GM18520 (cell line): ENCODE data around the gene PPP1R13B.
"Not testable (repeated sequence)": the region's sequence is repeated elsewhere in the genome, so short reads cannot be mapped to it uniquely, and the experiment has no call there.

Source experiments
- ATAC-seq: cut with Tn5 transposase; IDR thresholded peaks from one replicate; pipeline ENCODE4 v1.9.1; 2021; ENCODE audit not compliant: unreplicated experiment

The PPP1R13B gene

GRCh38 chr14:103801459-103801858, 45.9 kb downstream of the PPP1R13B start:
- no peak for ATAC-seq

- ATAC-seq = not testable (repeated sequence)
Measured at GRCh38 chr14:103793192-103793591, 54.2 kb downstream of the PPP1R13B start.

- no peak for ATAC-seq
Measured at GRCh38 chr14:103788086-103788485, 59.3 kb downstream of the PPP1R13B start.

GRCh38 chr14:103782376-103782775, 65.0 kb downstream of the PPP1R13B start:
- ATAC-seq = no peak

GRCh38 chr14:103776319-103776718, 71.1 kb downstream of the PPP1R13B start:
- not testable (repeated sequence) for ATAC-seq

GRCh38 chr14:103775506-103775905, 71.9 kb downstream of the PPP1R13B start:
- no peak for ATAC-seq

- no peak for ATAC-seq
Measured at GRCh38 chr14:103773521-103773920, 73.9 kb downstream of the PPP1R13B start.

GRCh38 chr14:103772078-103772712, 75.2 kb downstream of the PPP1R13B start:
- no peak for ATAC-seq

- ATAC-seq = no peak
Measured at GRCh38 chr14:103770902-103771301, 76.5 kb downstream of the PPP1R13B start.

- ATAC-seq = no peak
Measured at GRCh38 chr14:103770500-103770899, 76.9 kb downstream of the PPP1R13B start.

- ATAC-seq = no peak
Measured at GRCh38 chr14:103767336-103767894, 80.0 kb downstream of the PPP1R13B start.

GRCh38 chr14:103765526-103765925, 81.8 kb downstream of the PPP1R13B start:
- no peak for ATAC-seq

- peak; percentile 83 for ATAC-seq
Measured at GRCh38 chr14:103763730-103764488, 83.5 kb downstream of the PPP1R13B start.

- ATAC-seq = no peak
Measured at GRCh38 chr14:103762541-103762940, 84.8 kb downstream of the PPP1R13B start.

- no peak for ATAC-seq
Measured at GRCh38 chr14:103762036-103762435, 85.3 kb downstream of the PPP1R13B start.

GRCh38 chr14:103758059-103758776, 89.2 kb downstream of the PPP1R13B start:
- ATAC-seq = no peak

- ATAC-seq = no peak
Measured at GRCh38 chr14:103755060-103755459, 92.3 kb downstream of the PPP1R13B start.

GRCh38 chr14:103753774-103754173, 93.6 kb downstream of the PPP1R13B start:
- no peak for ATAC-seq

GRCh38 chr14:103749860-103750259, 97.5 kb downstream of the PPP1R13B start:
- ATAC-seq = no peak

GRCh38 chr14:103749452-103749851, 97.9 kb downstream of the PPP1R13B start:
- ATAC-seq = no peak

GRCh38 chr14:103748534-103748857, 98.9 kb downstream of the PPP1R13B start:
- ATAC-seq = no peak

GRCh38 chr14:103746701-103747100, 100.7 kb downstream of the PPP1R13B start:
- no peak for ATAC-seq
